Gastrocnemius medialis (tissue), 4 donors: ENCODE measurements around the gene OR2T11.
"Not testable (repeated sequence)": the region's sequence is repeated elsewhere in the genome, so short reads cannot be mapped to it uniquely, and the experiment has no call there.

Experiments
- POLR2A ChIP-seq, 2 donors: fragments of 450-650 bp; IDR thresholded peaks; one replicate each; pipeline ENCODE4 v1.6.1; 2017; ENCODE audit warnings: antibody characterized with exemption in 2 of 2, mild to moderate bottlenecking in 2 of 2, moderate library complexity in 2 of 2
- TF ChIP-seq, protein P1 (sequence below), 5 experiments: fragments of 450-650 bp in 3 of 5; fragments of 200-600 bp in 2 of 5; sonication (generic) in 2 of 5; IDR thresholded peaks in 4 of 5; conservative IDR thresholded peaks in 1 of 5; 1 replicate in 4 of 5; 2 replicates in 1 of 5; pipeline ENCODE4 v1.5.1; 2016 to 2019; ENCODE audit warnings: antibody characterized with exemption in 5 of 5, mild to moderate bottlenecking in 3 of 5, moderate library complexity in 3 of 5

DNA sequence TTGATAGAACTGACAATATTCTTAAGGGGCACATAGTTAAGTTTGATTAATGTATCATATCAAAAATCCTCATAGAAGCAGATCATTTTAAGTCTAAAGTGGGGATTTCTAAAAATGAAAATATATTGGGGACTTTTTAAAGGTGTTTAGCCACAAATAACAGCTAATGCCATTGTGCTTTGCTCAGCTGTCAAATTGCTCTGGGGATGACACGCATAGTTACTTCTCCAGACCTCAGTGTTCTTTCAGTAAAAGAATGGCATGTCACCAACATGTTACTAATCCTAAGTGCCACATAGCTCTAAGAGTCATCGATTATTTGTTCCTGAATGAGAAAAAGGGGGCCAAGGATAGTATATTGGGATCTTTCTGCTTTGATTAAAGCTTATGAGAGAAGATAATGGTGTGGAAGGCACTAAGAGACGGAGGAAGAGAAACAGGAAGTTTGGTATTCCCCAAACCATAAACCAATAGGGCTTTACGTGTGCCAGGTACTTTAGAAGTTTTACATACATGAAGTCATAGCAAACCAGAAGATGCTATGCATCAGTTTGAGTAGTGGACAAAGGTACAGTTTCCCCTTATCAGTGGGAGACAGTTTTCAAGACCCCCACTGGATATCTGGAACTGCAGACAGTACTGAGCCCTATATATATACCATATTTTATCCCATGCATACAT is 8.2 kb upstream of the OR2T11 start:
- not testable (repeated sequence) for TF ChIP-seq POLR2A (IDR thresholded peaks at IDR 0.05)
- TF ChIP-seq, protein P1, sequence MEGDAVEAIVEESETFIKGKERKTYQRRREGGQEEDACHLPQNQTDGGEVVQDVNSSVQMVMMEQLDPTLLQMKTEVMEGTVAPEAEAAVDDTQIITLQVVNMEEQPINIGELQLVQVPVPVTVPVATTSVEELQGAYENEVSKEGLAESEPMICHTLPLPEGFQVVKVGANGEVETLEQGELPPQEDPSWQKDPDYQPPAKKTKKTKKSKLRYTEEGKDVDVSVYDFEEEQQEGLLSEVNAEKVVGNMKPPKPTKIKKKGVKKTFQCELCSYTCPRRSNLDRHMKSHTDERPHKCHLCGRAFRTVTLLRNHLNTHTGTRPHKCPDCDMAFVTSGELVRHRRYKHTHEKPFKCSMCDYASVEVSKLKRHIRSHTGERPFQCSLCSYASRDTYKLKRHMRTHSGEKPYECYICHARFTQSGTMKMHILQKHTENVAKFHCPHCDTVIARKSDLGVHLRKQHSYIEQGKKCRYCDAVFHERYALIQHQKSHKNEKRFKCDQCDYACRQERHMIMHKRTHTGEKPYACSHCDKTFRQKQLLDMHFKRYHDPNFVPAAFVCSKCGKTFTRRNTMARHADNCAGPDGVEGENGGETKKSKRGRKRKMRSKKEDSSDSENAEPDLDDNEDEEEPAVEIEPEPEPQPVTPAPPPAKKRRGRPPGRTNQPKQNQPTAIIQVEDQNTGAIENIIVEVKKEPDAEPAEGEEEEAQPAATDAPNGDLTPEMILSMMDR (IDR thresholded peaks at IDR 0.05 in 4 of 5, conservative IDR thresholded peaks at IDR 0.05 in 1 of 5), result not testable (repeated sequence)
